Measurements from ENCODE around the gene DUSP2.
"Not testable (repeated sequence)": the region's sequence is repeated elsewhere in the genome, so short reads cannot be mapped to it uniquely, and the experiment has no call there.

Gene DUSP2

DNA sequence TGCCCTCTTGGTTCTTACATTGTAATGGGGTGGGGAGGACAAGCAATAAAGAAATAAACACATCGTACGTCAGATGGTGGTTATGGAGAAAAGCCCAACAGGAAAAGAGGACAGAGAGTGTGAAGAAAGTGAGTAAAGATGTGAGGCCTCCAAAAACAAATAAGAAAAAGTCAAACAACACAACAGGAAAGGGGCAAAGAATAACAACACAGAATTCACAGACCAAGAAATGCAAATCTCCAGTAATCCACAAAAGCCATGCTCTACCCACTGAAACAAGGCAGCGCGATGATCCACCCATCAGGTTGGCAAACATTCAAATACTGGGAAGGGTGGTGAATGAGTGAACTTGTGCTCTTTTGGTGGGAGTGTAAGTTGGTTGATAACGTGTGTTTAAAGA lies 16.7 kb upstream of the DUSP2 start:
- no peak for DNase-seq

DNA sequence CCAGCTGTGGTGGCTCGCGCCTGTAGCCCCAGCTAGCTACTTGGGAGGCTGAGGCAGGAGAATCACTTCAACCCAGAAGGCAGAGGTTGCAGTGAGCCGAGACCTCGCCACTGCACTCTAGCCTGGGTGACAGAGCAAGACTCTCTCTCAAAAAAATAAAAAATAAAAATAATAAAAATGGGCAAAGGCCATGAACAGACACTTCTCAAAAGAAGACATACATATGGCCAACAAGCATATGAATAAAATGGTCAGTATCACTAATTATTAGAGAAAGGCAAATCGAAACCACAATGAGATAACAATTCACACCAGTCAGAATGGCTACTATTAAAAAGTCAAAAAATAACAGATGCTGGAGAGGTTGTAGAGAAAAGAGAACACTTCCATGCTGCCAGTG lies 15.1 kb upstream of the DUSP2 start:
- DNase-seq = not testable (repeated sequence)

DNA sequence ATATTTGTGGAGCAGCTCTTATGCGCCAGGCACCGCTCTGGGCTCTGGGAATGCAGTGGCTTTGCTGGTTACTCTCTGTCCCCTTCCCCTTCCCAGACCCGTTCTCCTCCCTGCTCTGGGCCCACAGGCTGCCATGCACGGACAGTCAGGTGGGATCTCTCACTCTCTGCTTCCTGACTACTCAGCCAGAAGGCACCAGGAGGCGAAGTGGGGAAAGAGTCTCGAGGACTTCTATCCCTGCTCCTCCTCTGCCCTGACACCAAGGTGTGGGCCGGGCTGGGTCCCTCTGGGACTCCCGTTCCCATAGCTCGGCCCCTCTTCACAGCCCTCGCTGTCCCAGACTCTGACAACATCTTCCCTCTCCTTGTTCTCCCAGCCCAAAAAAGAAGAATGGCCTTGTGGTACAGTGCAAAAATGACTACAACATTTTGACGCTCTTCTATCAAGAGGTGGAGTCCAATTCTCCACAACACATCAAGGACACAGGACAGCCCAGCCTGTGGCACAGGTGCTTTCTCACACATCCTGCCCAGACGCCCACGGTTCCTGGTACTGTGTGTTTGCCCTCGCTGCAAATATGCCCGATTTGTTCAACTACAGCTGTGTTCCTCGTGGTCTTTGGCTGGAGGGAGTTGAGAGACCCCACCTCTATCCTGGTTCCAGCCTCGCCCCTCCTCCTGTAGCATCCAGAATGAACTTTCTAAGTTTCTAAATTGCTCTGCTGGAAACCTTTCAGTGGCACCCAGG lies 14.0 kb upstream of the DUSP2 start:
- no peak for DNase-seq

DNA sequence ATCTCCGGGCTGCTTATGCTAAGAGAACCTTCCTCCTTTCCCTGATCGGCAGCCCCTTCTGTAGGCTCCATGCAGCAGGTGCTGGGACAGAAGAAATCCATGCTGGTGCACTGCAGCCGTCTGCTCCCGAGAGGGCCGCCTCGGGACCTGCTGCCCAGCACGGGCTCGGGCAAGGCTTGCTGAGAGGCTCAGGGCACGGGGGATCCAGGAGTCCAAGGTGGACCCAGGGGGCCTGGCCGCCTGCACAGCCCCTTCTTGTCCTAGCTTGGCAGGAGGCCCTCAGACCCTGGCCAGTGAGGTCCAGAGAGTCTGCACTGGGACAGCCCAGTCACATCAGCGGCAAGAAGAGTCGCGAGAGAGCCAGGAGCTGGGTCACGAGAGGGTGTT lies 13.3 kb upstream of the DUSP2 start:
- no peak for DNase-seq

DNA sequence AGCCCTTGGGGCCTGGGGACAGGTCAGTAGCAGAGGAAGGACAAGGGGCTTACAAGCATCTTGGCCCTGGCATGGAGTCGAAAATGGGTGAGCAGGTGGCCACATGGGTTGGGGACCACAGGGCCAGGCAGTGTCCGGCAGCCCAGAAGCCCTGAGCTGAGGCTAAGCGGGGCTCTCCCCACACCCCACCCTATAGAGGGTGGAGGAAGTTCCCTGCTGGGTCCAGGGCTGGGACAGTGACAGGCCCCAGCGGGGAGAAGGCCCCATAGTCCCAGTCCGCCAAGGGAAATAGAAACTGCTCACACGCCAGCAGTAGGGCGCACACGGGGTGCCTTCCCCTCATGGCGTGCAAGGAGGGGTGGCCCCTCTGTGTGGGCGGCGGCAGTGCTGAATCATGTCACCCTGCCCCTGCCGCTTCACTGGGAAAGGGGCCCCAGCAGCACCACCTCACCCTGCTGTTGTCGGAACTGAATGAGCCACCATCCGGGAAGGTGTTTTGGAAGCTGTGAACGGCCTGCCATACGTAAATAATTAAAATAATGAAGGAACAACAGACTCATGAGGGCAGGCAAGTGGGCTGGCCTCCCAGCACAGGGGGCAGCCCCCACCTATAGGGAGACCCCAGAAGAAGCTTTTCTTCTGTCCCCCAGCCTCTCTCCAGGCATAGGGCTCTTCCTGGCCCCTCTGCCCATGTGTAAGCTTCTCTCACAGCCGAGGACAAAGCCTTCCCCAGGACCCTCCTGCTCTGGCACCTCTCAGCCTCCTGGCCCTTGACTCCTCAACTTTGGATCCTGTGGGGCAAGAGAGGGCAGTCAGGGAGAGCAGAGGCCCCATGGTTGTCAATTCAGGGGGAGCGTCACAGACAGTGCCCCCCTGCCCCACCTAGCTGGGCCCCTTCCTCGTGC lies 12.7 kb upstream of the DUSP2 start:
- DNase-seq = no peak

DNA sequence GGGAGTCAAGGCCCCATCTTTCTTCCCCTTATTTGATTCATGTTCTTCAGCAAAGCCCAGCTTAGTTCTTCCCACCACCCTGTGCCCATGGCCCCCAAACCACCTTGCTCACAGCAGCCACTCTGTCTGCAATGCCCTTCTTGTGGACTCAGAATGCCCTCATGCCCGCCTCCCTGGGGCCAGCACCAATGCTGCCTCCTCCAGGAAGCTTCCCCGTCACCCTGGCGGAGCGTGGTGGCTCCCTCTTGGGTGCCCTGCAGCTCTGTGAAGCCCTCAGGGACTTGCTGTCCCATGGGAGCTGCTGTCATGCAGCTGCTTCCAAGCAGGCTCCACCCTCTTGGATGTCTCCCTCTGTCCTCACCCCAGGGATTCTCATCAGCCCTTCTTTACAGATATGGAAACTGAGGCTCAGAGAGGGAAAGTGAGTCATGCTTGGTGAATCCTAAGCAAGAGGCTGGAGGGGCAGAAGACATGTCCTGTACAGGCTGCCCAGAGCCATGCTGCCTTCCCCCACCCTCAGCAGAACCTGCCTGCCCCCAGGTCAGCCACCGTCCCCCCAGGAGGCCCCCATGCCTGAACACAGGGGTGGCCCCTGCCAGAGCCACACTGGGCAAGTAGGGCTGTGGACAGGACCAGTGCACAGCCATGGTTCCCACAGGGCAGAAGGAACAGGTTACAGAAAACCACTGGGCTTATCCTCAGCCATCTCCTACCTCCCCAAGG lies 11.8 kb upstream of the DUSP2 start:
- no peak for DNase-seq

DNA sequence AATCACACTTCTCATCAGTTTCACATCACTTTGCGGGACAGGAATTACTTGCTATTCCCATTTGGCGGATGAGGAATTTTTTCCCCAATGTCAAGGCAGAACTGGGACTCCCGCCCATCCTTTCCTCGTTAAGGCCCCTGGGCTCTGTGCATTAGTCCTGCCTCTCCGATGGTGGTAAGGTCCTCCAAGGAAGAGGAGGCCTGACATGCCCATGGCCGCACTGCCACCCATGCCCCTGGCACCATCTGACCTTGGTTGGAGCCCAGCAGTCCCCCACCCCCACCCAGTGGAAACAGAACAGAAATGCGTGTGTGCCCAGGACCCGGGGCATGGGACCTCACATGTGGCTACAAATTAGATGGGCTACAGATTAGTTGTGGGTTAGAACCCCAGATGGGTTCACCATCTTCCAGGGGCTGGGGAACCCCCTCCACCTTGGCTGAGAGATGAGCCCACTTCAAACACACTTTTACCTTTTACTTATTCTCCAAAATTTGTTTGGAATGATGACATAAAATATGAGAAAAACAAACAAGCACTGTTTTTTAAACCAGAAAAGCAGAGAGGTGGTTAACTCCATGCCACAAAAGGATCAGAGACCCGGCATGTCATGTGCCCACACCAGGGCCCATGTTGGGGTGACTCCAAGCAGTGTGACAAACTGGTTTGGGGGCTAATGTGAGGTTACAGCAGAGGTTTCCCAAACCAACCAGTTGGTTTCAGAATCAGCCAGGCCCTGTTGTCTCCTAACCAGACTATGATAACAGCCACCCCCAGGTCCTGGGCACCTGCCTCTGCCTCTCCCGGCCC lies 11.0 kb upstream of the DUSP2 start:
- DNase-seq = no peak

DNA sequence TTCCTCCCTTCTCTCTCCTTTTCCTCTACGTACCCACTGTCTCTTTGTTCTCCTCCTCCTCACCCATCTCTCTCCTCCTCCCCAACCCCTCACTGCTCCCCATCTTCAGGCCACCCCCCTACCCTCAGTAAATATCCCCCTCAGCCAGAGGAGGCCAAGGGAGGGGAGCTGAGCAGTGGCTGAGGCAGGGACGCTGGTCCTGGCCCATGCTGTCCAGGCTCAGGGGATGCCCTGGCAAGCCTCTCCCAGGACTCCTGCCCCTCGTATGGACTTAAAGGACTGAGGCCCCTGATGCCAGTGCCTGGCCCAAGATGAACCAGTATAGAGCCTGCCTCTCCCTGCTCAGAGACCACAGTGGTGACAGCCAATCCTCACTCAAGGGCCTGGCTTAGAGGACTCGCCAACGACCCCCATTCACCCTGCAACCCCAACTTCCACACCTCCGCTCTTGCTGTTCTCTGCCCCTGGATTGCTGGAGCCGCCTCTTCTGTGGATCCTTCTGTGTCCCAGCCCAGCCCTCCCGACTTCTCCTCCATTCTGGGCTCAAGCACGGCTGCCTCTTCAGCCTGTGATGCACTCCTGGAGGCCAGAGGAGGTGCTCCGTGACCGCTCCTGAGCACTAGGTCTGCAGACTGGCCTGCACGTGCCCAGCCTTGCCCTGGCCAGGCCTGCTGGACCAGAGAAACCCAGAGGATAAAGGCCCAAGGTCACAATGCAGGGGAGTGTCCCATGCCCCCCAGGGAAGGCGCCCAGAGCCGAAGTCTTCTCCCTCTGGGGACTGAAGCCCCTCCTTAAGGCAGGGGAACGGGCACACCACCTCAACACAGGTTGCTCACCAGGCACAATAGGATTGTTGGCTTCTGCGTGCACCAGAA lies 9.5 kb upstream of the DUSP2 start:
- DNase-seq = no peak

DNA sequence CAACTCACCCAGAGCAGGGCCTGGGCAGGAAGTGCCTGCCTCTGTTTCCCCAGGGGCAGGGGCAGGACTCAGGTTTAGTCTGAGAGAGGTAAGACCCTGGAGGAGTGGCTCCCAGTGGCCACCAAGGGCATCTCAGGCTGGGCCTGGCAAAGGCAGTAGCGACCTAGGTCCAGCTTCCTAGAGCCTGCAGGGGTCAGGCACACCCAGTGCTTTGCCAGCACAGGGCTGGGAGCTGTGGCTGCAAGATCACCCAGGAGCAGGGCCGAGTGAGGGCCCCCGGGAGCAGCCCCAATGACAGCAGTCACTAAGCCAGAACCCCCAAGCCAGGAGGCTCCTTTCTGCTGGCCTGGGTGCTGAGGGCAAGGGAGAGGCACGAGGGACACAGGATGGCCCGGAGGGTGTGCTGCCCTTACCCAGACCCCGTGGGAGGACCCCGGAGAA lies 8.8 kb upstream of the DUSP2 start:
- DNase-seq = no peak

DNA sequence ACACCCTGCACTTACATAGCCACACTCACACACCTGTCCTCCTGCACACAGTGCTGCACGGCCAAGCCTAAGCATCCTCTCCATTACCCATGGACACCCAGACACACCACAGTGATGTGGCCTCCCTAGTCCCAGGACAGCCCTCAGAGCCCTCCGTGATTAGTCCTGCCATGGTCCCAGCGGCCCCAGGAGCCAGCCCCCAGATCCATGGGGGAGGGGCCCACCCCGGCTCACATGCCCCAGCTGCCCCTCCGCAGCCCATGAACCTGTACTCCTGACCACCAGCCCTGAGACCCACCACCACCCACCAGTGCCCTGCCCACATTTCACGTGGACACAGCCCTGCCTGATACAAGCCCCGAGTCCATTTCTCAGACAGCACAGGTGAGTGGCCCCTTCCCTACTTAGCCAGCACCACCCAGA lies 8.1 kb upstream of the DUSP2 start:
- no peak for DNase-seq

DNA sequence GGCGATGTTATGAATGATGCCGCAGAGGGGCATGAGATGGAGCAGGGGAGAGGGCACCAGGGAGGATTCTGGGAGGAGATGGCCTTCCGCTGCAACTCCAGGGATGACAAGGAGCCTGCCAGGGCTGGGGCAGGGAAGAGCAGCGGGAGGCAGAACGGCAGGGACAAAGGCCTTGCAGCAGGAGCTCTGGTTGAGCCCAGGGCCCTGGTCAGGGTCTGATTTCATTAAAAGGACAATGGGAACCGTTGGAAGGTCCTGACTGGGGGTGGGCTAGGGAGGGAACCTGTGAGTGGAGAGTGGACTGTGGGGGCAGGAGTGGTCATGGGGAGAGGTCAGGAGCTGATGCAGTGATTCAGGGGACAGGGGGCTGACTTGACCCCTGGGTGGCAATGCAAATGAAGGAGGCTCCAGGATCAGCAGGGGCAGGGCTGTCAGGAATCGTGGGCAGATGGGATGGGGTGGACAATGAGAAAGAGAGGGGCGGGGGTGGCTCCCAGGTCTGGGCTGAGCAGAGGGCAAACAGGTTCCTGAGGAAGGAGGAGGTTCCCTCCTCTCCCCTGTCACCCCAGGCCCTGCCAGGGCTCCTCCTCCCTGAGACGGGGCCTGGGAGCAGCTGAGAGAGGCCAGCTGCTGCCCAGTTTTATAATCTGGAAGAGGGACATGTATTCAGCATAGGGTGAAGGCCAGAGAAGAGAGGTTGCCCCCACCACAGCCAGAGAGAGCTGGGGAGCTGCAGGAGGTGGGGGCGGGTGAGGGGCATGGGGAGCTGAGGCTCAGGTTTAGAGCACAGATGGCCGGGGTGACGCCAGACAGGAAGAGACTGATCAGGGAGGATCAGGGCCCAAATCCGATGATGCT lies 7.3 kb upstream of the DUSP2 start:
- DNase-seq = no peak

DNA sequence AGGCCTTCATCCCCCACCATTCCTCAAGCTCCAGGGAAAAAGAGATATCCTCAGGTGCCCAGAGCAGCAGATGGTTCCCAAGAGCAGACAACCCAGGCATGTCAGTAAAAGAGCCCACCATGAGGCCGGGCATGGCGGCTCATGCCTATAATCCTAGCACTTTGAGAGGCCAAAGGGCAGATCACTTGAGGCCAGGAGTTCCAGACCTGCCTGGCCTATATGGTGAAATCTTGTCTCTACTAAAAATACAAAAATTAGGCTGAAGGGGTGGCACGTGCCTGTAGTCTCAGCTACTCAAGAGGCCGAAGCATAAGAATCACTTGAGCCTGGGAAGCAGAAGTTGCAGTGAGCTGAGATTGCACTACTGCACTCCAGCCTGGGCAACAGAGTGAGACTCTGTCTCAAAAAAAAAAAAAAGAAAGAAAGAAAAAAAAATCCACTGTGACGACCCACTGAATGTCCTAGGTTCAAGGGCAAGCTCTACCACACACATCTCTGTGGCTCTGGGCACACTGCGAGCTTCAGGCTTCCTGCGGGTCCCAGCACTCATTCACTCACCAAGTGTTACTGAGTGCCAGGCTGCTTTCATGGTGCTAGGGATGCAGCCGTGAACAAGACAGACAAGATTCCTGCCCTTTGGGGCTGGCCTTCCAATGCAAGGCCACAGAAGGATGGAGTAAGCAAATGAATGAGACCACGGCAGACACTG lies 6.5 kb upstream of the DUSP2 start:
- DNase-seq = no peak

DNA sequence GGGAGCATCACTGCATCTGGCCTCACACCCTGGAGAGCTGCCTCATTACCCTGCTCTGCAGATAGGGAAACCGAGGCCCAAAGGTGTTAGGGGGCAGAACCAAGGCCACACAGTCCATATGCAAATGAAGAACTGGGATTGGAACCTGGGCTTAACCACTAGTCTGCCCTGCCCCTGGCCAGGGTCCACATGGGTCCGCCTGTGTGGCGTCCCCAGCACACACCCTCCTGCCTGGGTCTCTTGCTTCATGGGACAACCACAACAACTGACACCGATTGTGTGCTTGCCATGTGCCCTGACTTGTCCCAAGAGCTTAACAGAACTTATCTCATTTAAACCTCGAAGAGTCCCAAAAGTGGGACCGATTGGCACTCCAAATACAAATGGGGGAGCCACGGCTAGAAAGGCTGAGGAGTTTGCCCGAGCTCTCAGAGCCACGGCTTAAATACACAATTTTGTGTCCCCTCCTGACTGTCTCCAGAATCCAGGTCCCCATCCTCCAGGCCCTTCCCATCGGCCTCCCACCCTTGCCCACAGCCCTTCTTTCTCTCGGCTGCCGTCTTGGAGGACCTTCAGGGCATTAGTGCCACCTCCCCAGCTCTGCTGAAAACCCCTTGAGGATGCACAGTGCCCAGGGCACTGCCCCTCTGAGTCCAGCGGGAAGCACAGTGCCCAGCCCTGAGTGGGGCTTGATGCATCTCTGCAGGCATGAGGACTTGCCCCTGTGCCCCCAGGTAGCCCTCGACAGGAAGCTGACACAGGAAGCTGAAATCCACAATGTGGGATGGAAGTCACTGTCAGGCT lies 5.8 kb upstream of the DUSP2 start:
- DNase-seq = no peak

DNA sequence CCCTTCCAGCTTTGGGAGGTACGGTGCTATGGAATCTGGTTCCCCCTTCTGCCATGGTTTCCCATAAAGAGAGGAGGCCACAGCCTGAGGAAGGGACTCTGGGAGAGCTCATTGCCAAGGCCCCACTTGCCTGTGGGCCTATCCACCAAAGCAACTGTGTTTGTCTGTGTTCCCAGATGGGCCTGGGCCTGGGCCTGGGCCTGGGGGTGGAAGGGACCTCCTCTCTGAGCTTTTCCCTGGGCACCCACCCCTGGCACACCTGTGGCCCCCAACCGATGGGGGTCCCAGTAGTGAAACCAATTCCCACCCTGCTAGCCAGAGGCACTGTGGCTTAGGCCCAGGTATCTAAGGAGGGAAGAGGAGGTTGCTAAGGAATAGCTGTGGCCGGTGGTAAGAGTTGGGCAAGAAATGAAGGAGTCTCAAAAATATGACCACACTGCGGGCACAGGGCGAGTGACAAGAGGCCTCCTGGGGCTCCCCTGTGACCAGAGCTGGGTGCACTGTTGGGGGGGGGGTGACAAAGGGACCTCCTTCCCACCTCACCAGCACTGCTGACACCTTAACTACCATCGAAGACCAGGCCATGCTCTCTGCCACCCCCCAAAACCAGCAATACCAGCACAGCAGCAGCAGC lies 4.9 kb upstream of the DUSP2 start:
- no peak for DNase-seq

DNA sequence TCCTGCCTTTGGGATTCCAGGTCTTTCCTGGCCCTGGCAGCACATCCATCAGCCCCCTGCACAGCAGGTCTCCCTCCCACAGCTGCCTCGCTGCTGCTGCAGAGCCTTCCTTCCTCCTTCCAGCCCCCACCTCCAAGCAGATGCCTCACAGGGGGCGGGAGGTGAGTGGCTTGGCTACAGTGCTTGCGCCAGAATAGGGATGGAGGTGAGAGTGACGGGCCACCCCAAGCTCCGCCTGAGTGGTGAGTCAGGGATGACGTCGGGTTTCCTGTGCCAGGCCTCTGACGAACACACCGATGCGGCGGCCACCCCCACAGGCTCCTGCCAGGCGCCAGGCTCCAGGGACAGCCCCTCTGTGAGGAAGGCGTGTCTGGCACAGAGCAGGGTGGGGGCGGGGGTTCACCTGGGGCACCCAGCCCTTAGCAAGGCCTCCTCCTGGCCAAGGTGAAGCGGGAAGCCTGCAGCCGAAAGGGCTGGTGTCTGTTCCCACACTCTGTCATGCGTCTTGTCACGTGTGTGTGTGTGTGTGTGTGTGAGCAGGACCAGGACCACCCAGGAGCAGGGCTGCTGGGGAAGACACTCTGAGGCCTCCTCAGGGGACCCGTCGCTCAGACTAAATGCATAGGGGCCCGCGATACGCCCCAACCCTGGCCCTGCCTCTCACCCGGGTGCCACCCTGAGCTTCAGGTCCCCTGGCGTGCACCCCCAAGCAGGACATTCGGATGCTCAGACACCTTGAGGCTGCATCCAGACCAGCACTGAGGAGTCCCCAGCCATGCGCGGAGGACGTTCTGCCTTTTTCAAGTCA lies 3.4 kb upstream of the DUSP2 start:
- peak; percentile 31 for DNase-seq

DNA sequence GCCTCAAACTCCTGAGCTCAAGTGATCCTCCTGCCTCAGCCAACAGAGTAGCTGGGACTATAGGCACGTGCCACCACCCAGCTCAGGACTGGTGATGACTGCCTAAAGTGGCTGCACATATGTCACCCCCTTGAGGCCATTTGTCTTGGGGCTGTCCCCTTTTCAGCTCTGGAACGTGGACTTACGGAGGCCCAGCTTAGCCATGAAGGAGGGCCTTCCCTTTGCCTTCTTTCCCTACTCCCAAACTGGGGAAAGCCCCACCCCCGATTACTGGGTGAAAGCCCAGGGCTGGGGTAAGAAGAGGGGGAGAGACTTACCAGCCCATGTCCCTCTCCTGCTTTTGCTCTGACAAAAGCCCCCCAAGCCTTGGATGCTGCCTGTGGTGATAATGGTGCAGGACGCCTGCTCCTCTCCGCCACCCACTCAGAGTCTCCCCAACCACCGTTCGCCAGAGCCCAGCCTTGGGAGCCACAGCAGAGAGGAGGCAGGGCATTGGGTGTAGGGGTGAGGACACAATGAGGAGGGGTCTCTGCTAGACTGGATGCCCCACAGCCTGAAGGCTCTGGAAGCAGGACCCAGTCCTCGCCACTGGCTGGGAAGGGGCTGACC lies 2.5 kb upstream of the DUSP2 start:
- no peak for DNase-seq
